Measurements from ENCODE around the gene TCN1. TPM values are rescaled to one million over a fixed set of nuclear protein-coding genes. Genes with fewer than 3 reads are reported as not detected.
"Not testable (repeated sequence)": the region's sequence is repeated elsewhere in the genome, so short reads cannot be mapped to it uniquely, and the experiment has no call there.

Gene TCN1
- total and polyA plus RNA-seq, 2 experiments from 2014 or later: not detected

- Histone ChIP-seq H3K36me3 (no peaks in the 10 kb centered on the region), H3K27ac (no peak overlapping the region), H3K4me3 (no peak overlapping the region), H3K27me3 (no peaks in the 10 kb centered on the region), H3K9me3 (ENCODE audit: low read depth) (no peaks in the 10 kb centered on the region), H3K4me1 (ENCODE audit: low read depth) (no peaks in the 10 kb centered on the region)
- TF ChIP-seq, protein P1, sequence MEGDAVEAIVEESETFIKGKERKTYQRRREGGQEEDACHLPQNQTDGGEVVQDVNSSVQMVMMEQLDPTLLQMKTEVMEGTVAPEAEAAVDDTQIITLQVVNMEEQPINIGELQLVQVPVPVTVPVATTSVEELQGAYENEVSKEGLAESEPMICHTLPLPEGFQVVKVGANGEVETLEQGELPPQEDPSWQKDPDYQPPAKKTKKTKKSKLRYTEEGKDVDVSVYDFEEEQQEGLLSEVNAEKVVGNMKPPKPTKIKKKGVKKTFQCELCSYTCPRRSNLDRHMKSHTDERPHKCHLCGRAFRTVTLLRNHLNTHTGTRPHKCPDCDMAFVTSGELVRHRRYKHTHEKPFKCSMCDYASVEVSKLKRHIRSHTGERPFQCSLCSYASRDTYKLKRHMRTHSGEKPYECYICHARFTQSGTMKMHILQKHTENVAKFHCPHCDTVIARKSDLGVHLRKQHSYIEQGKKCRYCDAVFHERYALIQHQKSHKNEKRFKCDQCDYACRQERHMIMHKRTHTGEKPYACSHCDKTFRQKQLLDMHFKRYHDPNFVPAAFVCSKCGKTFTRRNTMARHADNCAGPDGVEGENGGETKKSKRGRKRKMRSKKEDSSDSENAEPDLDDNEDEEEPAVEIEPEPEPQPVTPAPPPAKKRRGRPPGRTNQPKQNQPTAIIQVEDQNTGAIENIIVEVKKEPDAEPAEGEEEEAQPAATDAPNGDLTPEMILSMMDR (IDR thresholded peaks at IDR 0.05; ENCODE audit: low read depth, low read length): no peak
- DNase-seq (ENCODE audit: low read depth in 1 of 2, low spot score in 1 of 2): no peak
These were observed 36.9 kb downstream of the TCN1 start for GRCh38 chr11:59829358-59829757.

- TF ChIP-seq, protein P1 (IDR thresholded peaks at IDR 0.05; ENCODE audit: low read depth, low read length): peak; percentile 67
- no peaks in the 10 kb centered on the region for H3K36me3 ChIP-seq
- no peaks in the 10 kb centered on the region for H3K9me3 ChIP-seq (ENCODE audit: low read depth)
- peaks cover 8% of the 10 kb centered on the region for H3K4me1 ChIP-seq (ENCODE audit: low read depth)
- H3K27ac ChIP-seq: no peak overlapping the region
- no peaks in the 10 kb centered on the region for H3K27me3 ChIP-seq
- H3K4me3 ChIP-seq: no peak overlapping the region
- DNase-seq (ENCODE audit: low read depth in 1 of 2, low spot score in 1 of 2): peak; percentile 72 to 75
These were observed 43.2 kb downstream of the TCN1 start for GRCh38 chr11:59822989-59823566.

GRCh38 chr11:59818572-59818971 is 47.7 kb downstream of the TCN1 start:
- no peaks in the 10 kb centered on the region for H3K36me3 ChIP-seq
- H3K27ac ChIP-seq: peak overlapping the region; percentile 26
- TF ChIP-seq, protein P1 (IDR thresholded peaks at IDR 0.05; ENCODE audit: low read depth, low read length): no peak
- H3K9me3 ChIP-seq (ENCODE audit: low read depth): no peaks in the 10 kb centered on the region
- DNase-seq (ENCODE audit: low read depth in 1 of 2, low spot score in 1 of 2): no peak
- H3K4me3 ChIP-seq: no peak overlapping the region
- no peaks in the 10 kb centered on the region for H3K27me3 ChIP-seq
- H3K4me1 ChIP-seq (ENCODE audit: low read depth): peaks cover 8% of the 10 kb centered on the region

DNA sequence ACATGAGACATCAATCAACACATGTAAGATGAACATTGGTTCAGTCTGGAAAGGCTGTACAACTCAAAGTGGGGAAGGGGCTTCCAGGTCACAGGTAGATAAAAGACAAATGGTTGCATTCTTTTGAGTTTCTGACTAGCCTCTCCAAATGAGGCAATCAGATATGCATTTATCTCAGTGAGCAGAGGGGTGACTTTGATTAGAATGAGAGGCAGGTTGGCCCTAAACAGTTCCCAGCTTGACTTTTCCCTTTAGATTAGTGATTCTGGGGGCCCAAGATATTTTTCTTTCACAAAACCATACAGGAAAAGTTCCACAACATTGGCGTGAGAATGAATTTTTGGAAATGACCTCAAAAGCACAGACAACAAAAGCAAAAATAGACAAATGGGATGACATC is 49.9 kb downstream of the TCN1 start:
- not testable (repeated sequence) for H3K4me3 ChIP-seq; DNase-seq (ENCODE audit: low read depth in 1 of 2, low spot score in 1 of 2); H3K27ac ChIP-seq

DNA sequence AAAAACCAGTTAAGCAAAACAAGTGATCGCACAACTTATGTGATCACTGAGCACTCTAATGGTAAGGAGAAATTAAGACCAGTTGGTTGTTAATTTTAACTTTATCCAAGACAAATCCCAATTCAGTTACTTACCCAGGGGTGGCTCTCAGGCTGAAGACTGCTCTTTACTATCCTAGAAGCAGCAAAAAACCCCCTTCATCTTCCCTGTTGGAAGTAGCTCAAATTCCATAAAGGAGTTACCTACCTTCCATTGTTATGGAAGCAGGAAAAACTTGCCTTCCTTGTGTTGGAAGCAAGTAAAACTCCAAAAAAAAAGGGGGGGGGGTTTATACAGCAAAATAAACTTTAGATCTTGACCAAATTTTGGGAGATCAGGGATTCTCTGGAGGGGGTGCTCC is 50.5 kb downstream of the TCN1 start:
- H3K27me3 ChIP-seq: no peaks in the 10 kb centered on the region
- TF ChIP-seq, protein P1 (IDR thresholded peaks at IDR 0.05; ENCODE audit: low read depth, low read length): no peak
- H3K4me3 ChIP-seq: no peak overlapping the region
- no peak for DNase-seq (ENCODE audit: low read depth in 1 of 2, low spot score in 1 of 2)
- no peaks in the 10 kb centered on the region for H3K36me3 ChIP-seq
- H3K27ac ChIP-seq: no peak overlapping the region
- H3K4me1 ChIP-seq (ENCODE audit: low read depth): peaks cover 8% of the 10 kb centered on the region
- no peaks in the 10 kb centered on the region for H3K9me3 ChIP-seq (ENCODE audit: low read depth)

More for the DNA sequence above, 49.9 kb downstream of the TCN1 start:
- H3K36me3 ChIP-seq; H3K27me3 ChIP-seq; H3K9me3 ChIP-seq (ENCODE audit: low read depth); H3K4me1 ChIP-seq (ENCODE audit: low read depth): not testable (repeated sequence)

GRCh38 chr11:59814021-59814420 is 52.3 kb downstream of the TCN1 start:
- peaks cover 15% of the 10 kb centered on the region for H3K4me1 ChIP-seq (ENCODE audit: low read depth)
- no peaks in the 10 kb centered on the region for H3K27me3 ChIP-seq
- no peaks in the 10 kb centered on the region for H3K9me3 ChIP-seq (ENCODE audit: low read depth)
- no peak overlapping the region for H3K27ac ChIP-seq
- H3K36me3 ChIP-seq: peaks cover under 1% of the 10 kb centered on the region
- no peak overlapping the region for H3K4me3 ChIP-seq
- DNase-seq (ENCODE audit: low read depth in 1 of 2, low spot score in 1 of 2): no peak
- TF ChIP-seq, protein P1 (IDR thresholded peaks at IDR 0.05; ENCODE audit: low read depth, low read length): no peak

Measured in cardiac muscle cell (in vitro differentiated cells and primary cell).